Measurements from ENCODE around the gene MXRA8. TPM values are rescaled to one million over a fixed set of nuclear protein-coding genes. Genes with fewer than 3 reads are reported as not detected.

Gene MXRA8
- total RNA-seq, 2 experiments from 2014 or later = 0.92 to 0.98 TPM

- no peaks in the 10 kb centered on the region for H3K9me3 Mint-ChIP-seq
- H3K27ac Mint-ChIP-seq = no peak overlapping the region
- TF ChIP-seq CTCF (IDR thresholded peaks at IDR 0.05) = no peak
- ChIA-PET CTCF (interaction anchor here (0.8 to 1.1 kb wide), 2 partner anchors 26 to 32 kb away, joined by 3 to 4 read pairs; no protein-coding TSS in a partner anchor), POLR2A (interaction anchor here (1.3 to 1.4 kb wide), 2 partner anchors 25 to 75 kb away, joined by 3 read pairs; no protein-coding TSS in a partner anchor)
- H3K27me3 Mint-ChIP-seq = no peaks in the 10 kb centered on the region
- DNase-seq (no peak), ATAC-seq (no peak)
- no peaks in the 10 kb centered on the region for H3K36me3 Mint-ChIP-seq (ENCODE audit: low read depth)
- intact Hi-C loops (cut with micrococcal nuclease) = no loop called here
- H3K4me1 Mint-ChIP-seq (ENCODE audit: low read depth) = peaks cover 22% of the 10 kb centered on the region
- peak overlapping the region; percentile 78 for H3K4me3 Mint-ChIP-seq
Measured at GRCh38 chr1:1346501-1346890, 11.9 kb downstream of the MXRA8 start.

- H3K4me3 Mint-ChIP-seq = no peak overlapping the region
- no peak overlapping the region for H3K27ac Mint-ChIP-seq
- POLR2A ChIA-PET = interaction anchor here (0.9 to 1.4 kb wide), 3 partner anchors 26 to 74 kb away, joined by 3 read pairs; no protein-coding TSS in a partner anchor
- intact Hi-C loops (cut with micrococcal nuclease) = no loop called here
- DNase-seq (no peak), ATAC-seq (no peak)
- peaks cover 22% of the 10 kb centered on the region for H3K4me1 Mint-ChIP-seq (ENCODE audit: low read depth)
- CTCF ChIA-PET = interaction anchor here (1.1 to 3.6 kb wide), 2 partner anchors 26 to 33 kb away, joined by 3 to 10 read pairs; no protein-coding TSS in a partner anchor
- TF ChIP-seq CTCF (IDR thresholded peaks at IDR 0.05) = no peak
- no peaks in the 10 kb centered on the region for H3K9me3 Mint-ChIP-seq
- H3K27me3 Mint-ChIP-seq = no peaks in the 10 kb centered on the region
- peaks cover 4% of the 10 kb centered on the region for H3K36me3 Mint-ChIP-seq (ENCODE audit: low read depth)
Measured at GRCh38 chr1:1345860-1346500, 12.4 kb downstream of the MXRA8 start.

DNA sequence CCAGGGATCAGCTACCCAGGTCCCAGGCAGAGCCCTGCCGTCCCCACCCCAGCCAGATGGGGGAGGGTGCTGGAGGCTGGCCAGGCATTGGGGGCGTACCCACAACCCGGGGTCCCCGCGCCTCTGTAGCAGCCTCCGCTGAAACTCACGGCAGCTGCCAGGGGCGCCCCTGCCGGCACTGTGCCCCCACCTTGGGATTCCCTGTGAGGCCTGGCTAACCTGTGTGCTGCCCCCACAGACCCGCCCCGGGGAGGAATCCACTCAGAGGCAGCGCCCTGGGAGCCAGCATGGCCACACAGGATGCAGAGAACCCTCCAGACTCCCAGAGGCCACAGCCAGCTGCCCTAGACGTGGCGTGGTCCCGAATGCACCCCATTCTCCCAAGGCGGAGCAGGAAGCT is 13.0 kb downstream of the MXRA8 start:
- intact Hi-C loops (cut with micrococcal nuclease) = no loop called here
- no peaks in the 10 kb centered on the region for H3K27me3 Mint-ChIP-seq
- CTCF ChIA-PET = interaction anchor here (3.6 kb wide), 1 partner anchor 27 kb away, joined by 10 read pairs; no protein-coding TSS in a partner anchor

GRCh38 chr1:1344655-1345361 is 13.5 kb downstream of the MXRA8 start:
- peaks cover 22% of the 10 kb centered on the region for H3K4me1 Mint-ChIP-seq (ENCODE audit: low read depth)
- no peaks in the 10 kb centered on the region for H3K27me3 Mint-ChIP-seq
- no peak for TF ChIP-seq CTCF (IDR thresholded peaks at IDR 0.05)
- no peaks in the 10 kb centered on the region for H3K9me3 Mint-ChIP-seq
- no peak overlapping the region for H3K4me3 Mint-ChIP-seq
- no peak overlapping the region for H3K27ac Mint-ChIP-seq
- ATAC-seq (peak; percentile 50), DNase-seq (peak; percentile 73)
- peaks cover 11% of the 10 kb centered on the region for H3K36me3 Mint-ChIP-seq (ENCODE audit: low read depth)
- intact Hi-C loops (cut with micrococcal nuclease) = no loop called here
- ChIA-PET CTCF (interaction anchor here (3.6 kb wide), 1 partner anchor 27 kb away, joined by 10 read pairs; no protein-coding TSS in a partner anchor), POLR2A (interaction anchor here (1.3 to 1.6 kb wide), 3 partner anchors 19 to 73 kb away, joined by 3 to 4 read pairs (median 3); no protein-coding TSS in a partner anchor)

More for the DNA sequence above, 13.0 kb downstream of the MXRA8 start:
- H3K27ac Mint-ChIP-seq = no peak overlapping the region
- POLR2A ChIA-PET = interaction anchor here (0.9 to 1.6 kb wide), 4 partner anchors 20 to 74 kb away, joined by 3 to 4 read pairs (median 3); no protein-coding TSS in a partner anchor
- ATAC-seq = no peak
- no peak overlapping the region for H3K4me3 Mint-ChIP-seq
- TF ChIP-seq CTCF (IDR thresholded peaks at IDR 0.05) = no peak
- DNase-seq = no peak
- peaks cover 22% of the 10 kb centered on the region for H3K4me1 Mint-ChIP-seq (ENCODE audit: low read depth)
- no peaks in the 10 kb centered on the region for H3K9me3 Mint-ChIP-seq
- peaks cover 10% of the 10 kb centered on the region for H3K36me3 Mint-ChIP-seq (ENCODE audit: low read depth)
